Breast epithelium (tissue), 4 donors: ENCODE measurements around the gene TNFRSF18. TPM values are rescaled to one million over a fixed set of nuclear protein-coding genes. Genes with fewer than 3 reads are reported as not detected.
"Not testable (repeated sequence)": the region's sequence is repeated elsewhere in the genome, so short reads cannot be mapped to it uniquely, and the experiment has no call there.

ENCODE experiments used
- DNase-seq, 2 donors: peaks; one replicate each; pipeline ENCODE4 v3.0.0-alpha.2; 2019; ENCODE audit warnings: low spot score in 2 of 2
- H3K27ac ChIP-seq, 2 donors: fragments of 200-600 bp; sonication (generic) in 1 of 2; one replicate each; pipeline ENCODE4 v1.5.1; 2016 to 2019; ENCODE audit warnings: mild to moderate bottlenecking in 1 of 2
- H3K27me3 ChIP-seq, 2 donors: fragments of 200-600 bp; sonication (generic) in 1 of 2; one replicate each; pipeline versions ENCODE4 v1.5.1 to v1.6.0; 2017 to 2019; ENCODE audit warnings: control low read depth in 1 of 2, mild to moderate bottlenecking in 1 of 2
- H3K36me3 ChIP-seq: fragments of 200-600 bp; one replicate; pipeline ENCODE4 v1.5.1; 2019
- H3K4me1 ChIP-seq, 2 donors: fragments of 200-600 bp; sonication (generic); one replicate each; pipeline ENCODE4 v1.5.1; 2016 to 2019; ENCODE audit warnings: control low read depth in 1 of 2
- H3K4me3 ChIP-seq, 3 donors: fragments of 200-600 bp; sonication (generic); 1 replicate in 2 of 3; 2 replicates in 1 of 3; pipeline ENCODE4 v1.5.1; 2016 to 2019; ENCODE audit warnings: mild to moderate bottlenecking in 3 of 3, moderate library complexity in 2 of 3
- H3K9me3 ChIP-seq, 2 donors: fragments of 200-600 bp; sonication (generic) in 1 of 2; one replicate each; pipeline ENCODE4 v1.5.1; 2016 to 2019; ENCODE audit warnings: control low read depth in 1 of 2
- CTCF ChIP-seq, 3 donors: fragments of 450-650 bp; IDR thresholded peaks; one replicate each; pipeline ENCODE4 v1.5.1; 2016 to 2017; ENCODE audit warnings: antibody characterized with exemption in 3 of 3, mild to moderate bottlenecking in 3 of 3, moderate library complexity in 3 of 3
- POLR2A ChIP-seq: fragments of 450-650 bp; IDR thresholded peaks from one replicate; pipeline ENCODE4 v1.6.1; 2016; ENCODE audit warnings: antibody characterized with exemption, mild to moderate bottlenecking, moderate library complexity
- POLR2AphosphoS5 ChIP-seq, 3 donors: sonication (generic); formaldehyde crosslinking; IDR thresholded peaks; one replicate each; pipeline ENCODE4 v1.6.1; 2017; ENCODE audit warnings: antibody characterized with exemption in 3 of 3
- intact Hi-C: fragments of 100-400 bp; cut with DNase I; formaldehyde crosslinking; loops from one replicate; pipeline ENCODE4 v1.15.1; 2023; ENCODE audit warnings: low total_unique reads
- total RNA-seq, 3 donors: library from RNA; depleted of rRNA; stranded (reverse); fragments of >200 nt; gene quantifications; one replicate each; pipeline ENCODE4 v1.1.0, GENCODE V29; 2016

Gene TNFRSF18
- total RNA-seq, 3 donors from 2014 or later: 1.9 to 5.9 TPM; not detected in 1

GRCh38 chr1:1197188-1197500, 9.2 kb downstream of the TNFRSF18 start:
- Histone ChIP-seq H3K9me3 (peaks cover 0 to 4% of the 10 kb centered on the region in 2 donors), H3K27me3 (no peaks in the 10 kb centered on the region), H3K4me1 (no peaks in the 10 kb centered on the region), H3K27ac (no peak overlapping the region), H3K4me3 (no peak overlapping the region), H3K36me3 (no peaks in the 10 kb centered on the region)
- intact Hi-C loops: no loop called here
- no peak for DNase-seq
- TF ChIP-seq POLR2AphosphoS5 (IDR thresholded peaks at IDR 0.05): no peak
- TF ChIP-seq POLR2A: no peak
- TF ChIP-seq CTCF (IDR thresholded peaks at IDR 0.05): no peak

- H3K27ac ChIP-seq: no peak overlapping the region
- TF ChIP-seq POLR2AphosphoS5 (IDR thresholded peaks at IDR 0.05) (no peak), CTCF (IDR thresholded peaks at IDR 0.05) (no peak), POLR2A (no peak)
- no peak overlapping the region for H3K4me3 ChIP-seq
- H3K27me3 ChIP-seq: no peaks in the 10 kb centered on the region
- intact Hi-C loops: no loop called here
- peaks cover 0 to 4% of the 10 kb centered on the region in 2 donors for H3K9me3 ChIP-seq
- no peak for DNase-seq
- H3K36me3 ChIP-seq: no peaks in the 10 kb centered on the region
- no peaks in the 10 kb centered on the region for H3K4me1 ChIP-seq
These were observed 9.8 kb downstream of the TNFRSF18 start for GRCh38 chr1:1196431-1197187.

GRCh38 chr1:1195726-1196125, 10.7 kb downstream of the TNFRSF18 start:
- intact Hi-C loops, H3K4me1 ChIP-seq, H3K27me3 ChIP-seq: not testable (repeated sequence)

GRCh38 chr1:1194723-1195122, 11.7 kb downstream of the TNFRSF18 start:
- intact Hi-C loops: no loop called here
- Histone ChIP-seq H3K4me1 (no peaks in the 10 kb centered on the region), H3K4me3 (no peak overlapping the region), H3K36me3 (no peaks in the 10 kb centered on the region), H3K9me3 (peaks cover 0 to 4% of the 10 kb centered on the region in 2 donors), H3K27me3 (no peaks in the 10 kb centered on the region), H3K27ac (no peak overlapping the region)
- no peak for DNase-seq
- TF ChIP-seq POLR2A: no peak
- no peak for TF ChIP-seq CTCF (IDR thresholded peaks at IDR 0.05)
- TF ChIP-seq POLR2AphosphoS5 (IDR thresholded peaks at IDR 0.05): no peak

More at GRCh38 chr1:1195726-1196125, 10.7 kb downstream of the TNFRSF18 start:
- H3K4me3 ChIP-seq, DNase-seq, H3K9me3 ChIP-seq, H3K27ac ChIP-seq, H3K36me3 ChIP-seq: not testable (repeated sequence)

GRCh38 chr1:1191734-1192133, 14.7 kb downstream of the TNFRSF18 start:
- H3K27ac ChIP-seq: no peak overlapping the region
- no peak for DNase-seq
- no peak overlapping the region for H3K4me3 ChIP-seq
- no peaks in the 10 kb centered on the region for H3K27me3 ChIP-seq
- no peaks in the 10 kb centered on the region for H3K36me3 ChIP-seq
- peaks cover 0 to 4% of the 10 kb centered on the region in 2 donors for H3K9me3 ChIP-seq
- H3K4me1 ChIP-seq: no peaks in the 10 kb centered on the region
- TF ChIP-seq POLR2AphosphoS5 (IDR thresholded peaks at IDR 0.05) (no peak), CTCF (IDR thresholded peaks at IDR 0.05) (no peak), POLR2A (no peak)
- intact Hi-C loops: no loop called here
